HG03521 (cell line): ENCODE data around the gene ERVFRD-1.
"Not testable (repeated sequence)": the region's sequence is repeated elsewhere in the genome, so short reads cannot be mapped to it uniquely, and the experiment has no call there.

Experiments
- ATAC-seq: cut with Tn5 transposase; IDR thresholded peaks from one replicate; pipeline ENCODE4 v1.9.1; 2021; ENCODE audit warnings: mild to moderate bottlenecking, moderate library complexity; ENCODE audit not compliant: unreplicated experiment

ERVFRD-1 gene

DNA sequence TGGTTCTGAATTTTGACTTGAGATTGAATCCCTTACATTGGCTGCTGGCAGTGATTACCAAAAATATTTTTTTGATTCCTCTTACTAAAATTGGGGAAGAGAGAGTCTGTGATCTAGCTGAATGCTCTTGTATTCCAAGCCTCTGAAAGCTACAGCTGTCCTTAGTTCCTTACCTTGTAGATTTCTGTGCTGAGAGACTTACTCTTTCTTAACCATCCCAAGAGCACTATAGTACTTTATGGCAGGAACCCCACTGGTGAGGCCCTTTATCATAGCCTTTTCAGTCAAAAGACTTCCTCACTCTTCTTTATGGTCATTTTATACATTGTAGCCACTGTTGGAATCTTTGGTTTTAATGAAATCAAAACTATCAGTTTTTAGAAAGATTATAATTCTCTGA lies 19.1 kb upstream of the ERVFRD-1 start:
- no peak for ATAC-seq

DNA sequence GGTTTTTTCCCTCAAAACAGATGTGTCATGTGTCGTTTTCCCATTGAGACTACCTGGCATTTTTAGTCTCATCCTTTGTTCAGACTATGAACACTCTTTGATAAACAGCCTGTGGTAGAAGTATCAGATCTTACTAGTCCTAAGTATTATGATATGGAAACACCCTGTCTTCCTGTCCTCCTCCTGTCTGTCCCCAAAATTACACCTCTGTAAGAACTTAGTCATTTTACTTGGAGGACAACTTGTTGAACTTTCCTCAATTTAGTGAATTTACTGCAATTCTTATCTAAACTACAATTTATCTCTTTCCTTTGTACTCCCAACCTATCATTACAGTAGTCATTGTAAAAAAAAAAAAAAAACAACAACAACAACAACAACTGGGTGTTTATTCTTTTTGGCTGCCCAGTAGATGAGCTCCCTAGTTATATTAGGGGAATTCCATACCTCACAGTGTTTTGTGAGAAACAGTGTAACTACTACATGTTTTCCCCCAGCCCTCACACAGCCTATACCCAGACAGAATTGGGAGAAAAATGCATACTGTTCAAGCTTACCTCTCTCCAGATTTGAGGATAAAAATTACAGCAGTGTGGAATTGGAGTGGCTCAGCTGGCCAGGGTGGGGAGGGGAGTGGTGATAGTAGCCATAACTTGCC lies 18.5 kb upstream of the ERVFRD-1 start:
- no peak for ATAC-seq

DNA sequence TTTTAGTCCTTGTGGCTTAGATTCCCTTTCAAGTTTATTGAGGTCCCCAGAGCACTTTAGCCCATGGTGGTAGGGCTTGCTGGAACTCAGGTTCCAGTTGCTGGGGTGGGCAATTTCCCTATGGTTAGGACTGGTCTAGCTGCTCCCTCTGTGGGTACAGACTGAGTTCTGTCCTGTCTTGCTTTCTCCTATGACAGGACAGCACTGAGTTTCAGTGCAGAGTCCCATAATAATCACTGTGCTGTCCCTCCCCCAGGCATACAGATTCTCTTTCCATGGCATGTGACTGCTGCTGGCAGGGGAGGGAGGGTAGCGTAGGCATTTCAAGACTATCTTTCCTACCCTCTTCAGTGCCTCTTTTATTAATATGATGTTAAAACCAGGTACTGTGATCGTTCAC lies 17.1 kb upstream of the ERVFRD-1 start:
- no peak for ATAC-seq

DNA sequence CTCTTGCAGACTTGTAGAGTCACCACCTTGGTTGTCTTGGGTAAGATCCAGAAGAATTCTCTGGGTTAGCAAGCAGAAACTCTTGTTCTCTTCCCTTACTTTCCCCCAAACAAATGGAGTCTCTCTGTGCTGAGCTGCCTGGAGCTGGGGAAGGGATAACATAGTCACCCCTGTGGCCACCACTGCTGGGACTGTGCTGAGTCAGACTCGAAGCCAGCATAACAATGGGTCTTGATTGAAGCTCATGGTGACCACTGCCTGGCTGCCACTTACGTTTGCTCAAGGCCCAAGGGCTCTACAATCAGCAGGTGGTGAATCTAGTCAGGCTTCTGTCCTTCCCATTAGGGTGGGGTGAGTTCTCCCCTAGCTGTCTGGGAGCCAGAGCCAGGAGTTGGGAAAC lies 15.4 kb upstream of the ERVFRD-1 start:
- no peak for ATAC-seq

DNA sequence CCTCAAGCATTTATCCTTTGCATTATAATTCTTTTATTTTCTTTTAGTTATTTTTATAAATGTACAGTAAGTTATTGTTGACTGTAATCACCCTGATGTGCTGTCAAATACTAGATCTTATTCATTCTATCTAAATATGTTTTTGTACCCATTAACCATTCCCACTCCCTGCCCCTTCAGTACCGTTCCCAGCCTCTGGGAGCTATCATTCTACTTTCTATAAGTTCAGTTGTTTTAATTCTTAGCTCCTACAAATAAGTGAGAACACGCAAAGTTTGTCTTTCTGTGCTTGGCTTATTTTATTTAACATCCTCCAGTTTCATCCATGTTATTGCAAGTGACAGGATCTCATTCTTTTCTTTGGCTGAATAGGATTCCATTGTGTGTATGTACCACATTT lies 12.5 kb upstream of the ERVFRD-1 start:
- no peak for ATAC-seq

DNA sequence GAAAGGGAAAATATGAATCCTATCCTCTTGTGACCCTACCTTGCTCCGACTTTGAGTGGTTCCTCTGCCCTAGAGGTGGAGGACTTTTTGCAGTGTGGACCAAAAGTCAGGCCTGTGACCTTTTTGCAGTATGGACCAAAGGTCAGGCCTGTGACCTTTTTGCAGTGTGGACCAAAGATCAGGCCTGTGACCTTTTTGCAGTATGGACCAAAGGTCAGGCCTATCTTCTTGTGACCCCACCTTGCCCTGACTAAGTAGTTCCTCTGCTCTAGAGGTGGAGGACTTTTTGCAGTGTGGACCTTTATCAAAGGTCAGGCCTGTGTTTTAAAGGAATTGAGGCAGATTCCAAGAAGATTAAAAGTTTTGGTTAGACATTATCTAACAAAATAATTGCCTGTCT lies 10.9 kb upstream of the ERVFRD-1 start:
- ATAC-seq: no peak

DNA sequence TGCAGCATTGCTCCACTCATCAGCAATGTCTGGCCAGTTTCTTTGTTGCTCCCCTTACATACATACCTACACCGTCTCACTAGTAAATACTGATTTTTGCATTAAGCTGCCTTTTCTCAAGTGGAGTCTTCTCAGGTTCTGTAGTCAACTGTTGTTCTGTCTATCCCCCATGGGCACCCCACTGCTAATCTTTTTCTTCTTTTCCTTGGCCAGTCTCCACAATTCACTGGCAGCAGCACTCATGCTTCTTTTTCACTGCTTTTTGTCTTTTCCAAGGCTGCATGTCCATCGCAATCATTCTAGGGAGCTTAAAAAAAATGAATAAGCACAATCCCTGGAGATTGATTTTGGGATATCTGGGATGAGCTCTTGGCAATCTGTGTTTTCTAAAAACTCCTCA lies 10.3 kb upstream of the ERVFRD-1 start:
- ATAC-seq: no peak

DNA sequence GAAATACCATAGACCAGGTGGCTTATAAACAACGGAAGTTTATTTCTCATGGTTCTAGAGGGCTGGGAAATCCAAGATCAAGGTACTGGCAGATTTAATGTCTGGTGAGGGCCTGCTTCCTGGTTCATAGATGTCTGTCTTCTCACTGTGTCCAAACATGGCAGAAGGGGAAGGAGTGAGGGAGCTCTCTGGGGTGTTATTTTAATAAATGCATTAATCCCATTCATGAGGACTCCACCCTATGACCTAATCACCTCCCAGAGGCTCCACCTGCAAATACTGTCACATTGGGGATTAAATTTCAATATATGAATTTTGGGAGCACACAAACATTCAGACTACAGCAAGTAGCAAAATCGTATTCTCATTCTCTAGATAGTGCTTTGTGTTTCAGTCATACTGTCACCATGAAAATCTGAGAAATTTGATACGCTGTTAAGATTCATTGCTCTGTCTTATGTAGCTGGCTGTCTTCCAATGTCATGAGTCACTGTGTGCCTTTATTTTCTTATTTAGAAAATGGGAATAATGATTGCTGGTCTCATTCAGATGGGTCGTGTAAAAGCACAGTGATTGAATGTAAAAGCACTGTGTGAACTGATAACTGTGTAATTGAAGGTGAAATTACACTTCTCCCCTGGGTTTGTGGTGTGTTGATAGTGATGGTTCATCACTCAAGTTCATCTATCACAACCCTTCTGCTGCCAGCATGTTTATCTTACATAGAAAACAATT lies 8.9 kb upstream of the ERVFRD-1 start:
- no peak for ATAC-seq

DNA sequence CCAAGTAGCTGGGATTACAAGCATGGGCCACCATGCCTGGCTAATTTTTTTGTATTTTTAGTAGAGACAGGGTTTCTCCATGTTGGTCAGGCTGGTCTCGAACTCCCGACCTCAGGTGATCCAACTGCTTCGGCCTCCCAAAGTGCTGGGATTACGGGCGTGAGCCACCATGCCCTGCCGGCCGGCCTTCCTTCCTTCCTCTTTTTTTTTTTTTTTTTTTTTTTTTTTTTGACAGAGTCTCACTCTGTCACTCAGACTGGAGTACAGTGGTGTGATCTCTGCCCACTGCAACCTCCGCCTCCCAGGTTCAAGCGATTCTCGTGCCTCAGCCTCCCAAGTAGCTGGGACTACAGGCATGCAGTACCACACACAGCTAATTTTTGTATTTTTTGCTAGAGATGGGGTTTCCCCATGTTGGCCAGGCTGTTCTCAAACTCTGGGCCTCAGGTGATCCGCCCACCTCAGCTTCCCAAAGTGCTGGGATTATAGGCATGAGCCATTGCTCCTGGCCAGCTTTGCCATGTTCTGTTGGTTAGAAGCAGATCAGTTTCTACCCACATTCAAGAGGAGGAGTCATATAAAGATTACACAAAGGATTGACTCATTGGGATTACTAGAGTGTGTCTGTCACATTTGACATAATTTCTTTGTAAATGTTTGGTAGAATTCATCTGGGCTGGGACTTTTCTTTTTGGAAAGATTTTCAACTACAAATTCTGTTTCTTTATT lies 4.4 kb upstream of the ERVFRD-1 start:
- ATAC-seq: not testable (repeated sequence)

DNA sequence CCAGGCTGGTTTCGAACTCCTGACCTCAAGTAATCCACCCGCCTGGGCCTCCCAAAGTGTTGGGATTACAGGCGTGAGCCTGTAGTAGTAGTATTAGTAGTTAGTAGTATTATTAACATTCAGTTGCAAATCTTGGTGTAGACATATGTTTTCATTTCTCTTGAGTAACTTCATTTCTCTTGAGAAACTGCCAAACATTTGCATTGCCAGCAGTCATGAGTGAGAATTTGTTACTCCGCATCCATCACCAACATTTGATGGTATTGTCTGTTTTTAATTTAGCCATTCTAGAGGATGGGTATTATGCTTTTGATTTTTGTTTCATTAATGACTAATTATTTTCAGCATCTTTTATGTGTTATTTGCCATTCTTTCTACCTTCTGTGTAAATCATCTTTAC lies 1.5 kb upstream of the ERVFRD-1 start:
- ATAC-seq: no peak

DNA sequence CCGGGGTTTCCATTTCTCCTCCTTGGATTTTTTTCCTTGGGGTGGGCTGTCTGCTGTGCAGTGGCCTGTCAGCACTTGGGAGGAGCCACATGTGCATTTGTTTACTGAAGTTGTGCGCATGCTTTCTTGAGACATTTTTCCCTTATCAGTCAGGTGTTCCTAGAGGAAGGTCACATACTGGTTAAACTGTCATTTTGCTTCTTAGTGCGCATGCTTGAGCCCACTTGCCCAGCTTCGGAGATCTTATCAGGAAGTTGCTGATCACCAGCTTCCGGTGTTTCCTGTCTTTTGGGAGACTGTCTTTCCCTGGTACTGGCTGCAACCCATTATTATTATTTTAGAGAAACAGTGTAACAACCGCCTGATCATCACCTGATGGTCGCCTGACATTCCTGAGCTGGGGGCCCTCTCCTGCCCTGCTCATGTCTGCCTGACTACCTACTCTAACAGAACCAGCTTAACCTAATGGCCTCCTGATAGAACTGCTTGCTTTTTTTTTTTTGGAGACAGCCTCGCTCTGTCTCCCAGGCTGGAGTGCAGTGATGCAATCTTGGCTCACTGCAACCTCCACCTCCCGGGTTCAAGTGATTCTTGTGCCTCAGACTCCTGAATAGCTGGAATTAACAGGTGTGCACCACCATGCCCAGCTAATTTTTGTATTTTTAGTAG lies 378 bp upstream of the ERVFRD-1 start:
- no peak for ATAC-seq

DNA sequence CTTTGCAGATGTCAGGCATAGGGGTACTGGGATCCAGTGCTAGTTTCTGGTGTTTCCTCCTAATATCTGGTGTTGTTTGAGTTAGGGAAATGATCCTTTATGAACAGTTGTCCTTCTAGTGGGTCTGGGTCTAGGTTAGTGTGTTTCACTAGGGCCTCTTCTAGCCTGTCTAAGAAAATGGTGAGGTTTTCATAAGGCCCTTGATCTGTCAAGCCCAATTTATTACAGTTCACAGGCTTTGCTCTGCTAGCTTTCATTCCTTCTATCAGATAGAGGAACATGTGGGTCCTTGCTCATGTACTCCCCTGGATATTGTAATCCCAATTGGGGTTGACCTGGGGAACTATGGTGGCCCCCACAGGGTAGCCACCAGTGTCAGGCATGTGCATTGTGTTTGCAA lies 2.8 kb downstream of the ERVFRD-1 start:
- no peak for ATAC-seq

DNA sequence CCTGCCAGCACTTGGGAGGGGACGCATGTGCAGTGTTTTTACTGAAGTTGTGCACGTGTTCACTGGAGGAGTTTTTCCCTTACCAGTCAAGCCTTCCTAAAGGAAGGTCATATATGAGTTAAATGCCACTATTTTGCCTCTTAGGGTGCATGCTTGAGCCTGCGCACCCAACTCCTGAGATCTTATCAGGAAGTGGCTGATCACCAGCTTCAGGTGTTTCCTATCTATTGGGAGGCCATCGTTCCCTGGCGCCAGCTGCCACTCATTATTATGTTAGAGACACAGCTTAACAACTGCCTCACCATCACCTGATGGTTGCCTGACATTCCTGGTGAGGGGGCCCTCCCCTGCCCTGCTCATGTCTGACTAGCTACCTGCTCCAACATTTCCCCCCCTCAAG lies 8.5 kb downstream of the ERVFRD-1 start:
- no peak for ATAC-seq

DNA sequence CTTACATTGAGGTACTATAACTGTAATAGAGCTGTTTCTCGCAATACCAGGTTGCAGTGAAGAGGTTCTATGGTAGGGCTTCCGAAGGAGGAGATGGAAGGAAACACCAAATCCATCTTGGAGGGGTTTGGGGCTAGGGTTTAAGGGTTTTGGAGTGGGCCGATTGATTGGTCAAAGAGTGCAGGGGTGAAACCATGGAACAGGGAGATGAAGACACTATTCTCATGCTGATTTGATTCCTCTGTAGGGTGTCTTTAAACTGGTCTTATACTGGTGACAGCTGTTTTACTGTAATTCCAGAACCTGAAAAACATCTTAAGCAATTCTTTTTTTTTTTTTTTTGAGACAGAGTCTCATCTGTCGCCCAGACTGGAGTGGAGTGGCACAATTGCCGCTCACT lies 10.1 kb downstream of the ERVFRD-1 start:
- ATAC-seq: no peak

DNA sequence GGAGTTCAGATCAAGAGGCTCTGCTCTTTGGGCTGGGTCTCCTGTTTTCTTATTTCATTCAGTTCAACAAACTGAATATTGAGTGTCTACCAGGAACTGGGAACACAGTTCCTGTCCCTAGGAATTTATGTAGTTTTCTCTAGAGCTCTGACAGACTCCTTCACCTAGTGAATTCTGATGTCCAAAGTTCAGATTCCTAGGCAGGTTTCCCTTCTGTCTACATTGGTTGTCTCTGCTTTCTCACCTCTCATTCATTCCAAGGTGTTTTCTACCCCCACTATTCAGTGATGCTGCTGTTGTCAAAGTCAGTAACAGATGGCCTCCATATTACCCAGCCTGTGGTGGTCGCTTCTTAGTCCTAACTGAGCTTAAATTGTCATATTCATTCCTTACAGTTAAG lies 13.5 kb downstream of the ERVFRD-1 start:
- ATAC-seq: no peak

DNA sequence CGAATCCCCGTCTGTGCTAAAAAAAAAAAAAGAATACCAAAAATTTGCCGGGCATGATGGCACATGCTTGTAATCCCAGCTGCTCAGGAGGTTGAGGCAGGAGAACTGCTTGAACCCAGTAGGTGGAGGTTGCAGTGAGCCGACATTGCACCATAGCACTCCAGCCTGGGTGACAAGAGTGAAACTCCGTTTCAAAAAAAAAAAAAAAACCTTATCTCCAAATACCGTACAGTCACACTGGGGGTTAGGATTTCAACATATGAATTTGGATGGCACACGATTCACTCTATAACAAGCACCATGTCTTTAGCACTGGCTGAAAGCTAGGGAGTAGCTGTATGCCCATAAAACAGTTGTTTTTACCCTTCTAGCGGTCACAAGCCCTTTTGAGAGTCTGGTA lies 14.0 kb downstream of the ERVFRD-1 start:
- ATAC-seq: no peak

DNA sequence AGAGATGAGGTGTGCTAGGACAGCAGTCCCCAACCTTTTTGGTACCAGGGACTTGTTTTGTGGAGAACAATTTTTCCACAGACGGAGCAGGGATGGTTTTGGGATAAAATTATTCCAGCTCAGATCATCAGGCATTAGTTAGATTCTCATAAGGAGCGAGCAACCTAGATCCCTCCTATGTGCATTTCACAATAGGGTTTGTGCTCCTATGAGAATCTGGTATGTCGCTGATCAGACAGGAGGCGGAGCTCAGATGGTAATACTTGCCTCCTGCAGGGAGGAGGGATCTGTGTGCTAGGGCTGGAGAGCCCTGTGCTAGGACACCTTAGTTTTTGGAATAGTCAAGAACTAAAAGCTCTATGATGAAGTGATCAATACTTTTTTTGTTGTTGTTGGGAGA lies 15.4 kb downstream of the ERVFRD-1 start:
- ATAC-seq: no peak

DNA sequence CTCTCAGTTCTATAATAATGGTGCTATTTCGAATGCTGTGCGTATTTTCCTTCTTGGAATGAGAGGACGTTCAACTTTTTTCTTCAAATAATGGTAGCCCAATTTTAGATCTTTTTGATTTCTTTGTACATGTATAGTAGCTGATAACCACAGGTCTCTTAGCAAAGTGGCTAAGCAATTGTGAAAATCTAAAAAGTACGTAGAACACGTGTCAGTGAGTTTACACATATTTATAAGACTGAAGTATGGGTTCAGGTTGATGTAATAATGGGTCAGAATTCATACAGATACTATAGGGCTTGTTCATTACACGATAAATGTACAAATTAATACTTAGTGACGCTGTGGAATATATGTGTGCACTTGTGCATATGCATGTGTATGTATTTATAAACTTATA lies 16.6 kb downstream of the ERVFRD-1 start:
- ATAC-seq: no peak

DNA sequence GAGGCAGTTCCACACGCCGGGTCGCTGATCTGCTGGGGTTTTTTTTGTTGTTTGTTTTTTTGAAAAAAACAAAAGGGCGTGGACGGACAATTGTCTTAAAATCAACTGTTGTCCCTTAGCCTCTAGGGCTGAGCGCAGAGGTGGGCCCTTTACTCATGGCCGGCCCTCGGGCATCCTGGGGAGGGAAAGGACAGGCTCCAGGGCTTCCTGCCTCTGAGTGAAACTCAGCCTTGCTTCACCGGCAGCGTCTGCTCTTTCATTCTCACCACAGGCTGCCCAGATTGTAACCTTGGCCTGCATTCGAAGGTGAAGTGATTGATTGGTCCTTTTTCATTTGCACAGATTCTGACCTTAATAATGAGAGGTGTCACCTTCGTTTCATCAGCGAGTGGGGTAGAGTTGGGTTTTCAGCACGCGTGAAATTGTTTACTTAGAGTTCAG lies 17.1 kb downstream of the ERVFRD-1 start:
- peak; percentile 32 for ATAC-seq

DNA sequence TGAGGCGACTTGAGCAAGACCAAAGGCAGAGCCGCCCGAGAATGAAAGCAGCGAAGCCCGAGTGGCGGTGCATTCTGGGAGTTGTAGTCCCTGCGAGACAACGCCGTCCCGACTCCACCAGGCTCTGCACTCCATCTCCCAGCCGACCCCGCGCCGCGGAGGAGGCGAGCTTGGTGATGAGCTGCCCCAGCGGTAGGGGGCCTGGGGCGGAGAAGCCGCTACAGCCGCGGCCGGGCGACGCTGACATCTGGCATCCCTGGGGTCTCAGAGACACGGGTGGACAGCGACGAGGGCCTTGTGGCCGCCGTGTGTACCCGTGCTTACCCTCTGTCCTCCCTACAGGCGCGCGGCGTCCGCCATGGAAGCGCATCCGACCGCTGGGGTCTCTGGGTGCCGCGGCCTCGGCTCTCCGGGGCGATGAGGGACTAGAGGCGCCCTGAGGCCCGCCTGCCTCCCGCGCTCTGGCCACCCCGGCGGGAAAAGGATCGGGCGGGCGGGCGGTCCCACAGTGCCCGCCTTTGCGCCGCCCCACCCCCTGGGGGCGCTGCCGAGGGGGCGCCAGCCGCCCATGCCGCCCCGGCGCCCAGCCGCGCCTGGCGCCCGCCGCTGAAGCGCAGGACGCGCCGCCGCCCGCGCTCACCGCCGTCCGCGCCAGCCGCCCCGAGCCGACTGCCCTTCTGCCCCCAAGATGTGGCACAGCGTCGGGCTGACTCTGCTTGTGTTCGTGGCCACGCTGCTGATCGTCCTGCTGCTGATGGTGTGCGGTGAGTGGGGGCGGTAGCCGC lies 17.7 kb downstream of the ERVFRD-1 start, which contains the start of gene SMIM13:
Gene SMIM13 (plus strand): TSS at position 209 of the 785 bp plus-strand sequence. CDS start 480 bp downstream, at position 689.
- peak; percentile 87 for ATAC-seq

DNA sequence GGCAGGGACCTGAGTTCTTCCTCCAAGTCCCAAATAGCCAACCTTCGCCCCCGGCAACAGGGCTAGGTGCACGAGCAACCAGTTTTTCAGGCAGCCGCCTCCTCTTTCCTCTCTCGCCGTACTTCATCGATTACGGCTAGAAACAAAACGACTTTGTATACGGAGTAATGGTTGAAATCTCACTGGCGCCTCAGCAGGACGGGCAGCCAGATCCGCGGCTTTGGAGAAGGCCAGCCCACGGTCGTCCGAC lies 18.2 kb downstream of the ERVFRD-1 start:
- peak; percentile 14 for ATAC-seq
